ENCODE results near the gene GATAD2A. TPM values are rescaled to one million over a fixed set of nuclear protein-coding genes. Genes with fewer than 3 reads are reported as not detected.
A peak's percentile ranks its signal among the peaks of the same experiment; 100 is the strongest.

The GATAD2A gene
- total and polyA plus RNA-seq, 2 of the 8 experiments (the other 6 are each of a cell fraction or from before 2014, with no cell fraction given) = 38.4 to 205 TPM

GRCh38 chr19:19487077-19487949 lies 81.8 kb downstream of the GATAD2A start:
- CTCF ChIA-PET (ENCODE audit: partially characterized antibody) = interaction anchor here (0.8 to 9.8 kb wide), 8 partner anchors 11 to 122 kb away, joined by 3 to 146 read pairs (median 4); no protein-coding TSS in a partner anchor
- Histone ChIP-seq H2BK15ac (ENCODE audit: low read length) (no peak overlapping the region), H4K5ac (ENCODE audit: insufficient read length, low read depth, low read length) (no peak overlapping the region), H3K18ac (ENCODE audit: extremely low read depth, low read length) (no peak overlapping the region; the same call in 1 of the 2 replicates), H3K27me3 (replicated peaks in 1 of 4; ENCODE audit: control insufficient read depth in 3 of 4, extremely low read depth in 1 of 4, insufficient read depth in 3 of 4, low read length in 3 of 4) (no peaks in the 10 kb centered on the region), H3K23me2 (ENCODE audit: low read depth, low read length) (no peaks in the 10 kb centered on the region), H3K14ac (ENCODE audit: insufficient read length) (no peak overlapping the region), H2AFZ (ENCODE audit: low read length) (no peak overlapping the region), H3K4me1 (replicated peaks in 1 of 4; ENCODE audit: control insufficient read depth in 3 of 4, insufficient read depth in 4 of 4, low read length in 3 of 4) (peaks cover 11 to 32% (median 22%) of the 10 kb centered on the region in 4 experiments), H4K8ac (ENCODE audit: extremely low read depth, insufficient read depth, low read length) (no peak overlapping the region; the same call in 1 of the 2 replicates), H3K27ac (ENCODE audit: low read depth, low read length) (0 out of 2 replicates have a peak overlapping the region, but pooled peaks have one; percentile 19), H3K4ac (replicated peaks; ENCODE audit: insufficient read length, low read depth, low read length) (no peak overlapping the region), H2BK120ac (replicated peaks; ENCODE audit: low read depth, low read length) (no peak overlapping the region), H3K79me2 (ENCODE audit: control insufficient read depth in 1 of 2, insufficient read depth in 2 of 2, low read length in 2 of 2) (peaks cover 0 to 66% of the 10 kb centered on the region in 2 experiments; a peak in 2 of 4 replicates), H4K20me1 (replicated peaks in 1 of 2; ENCODE audit: control insufficient read depth in 1 of 2, insufficient read depth in 2 of 2, low read length in 2 of 2) (peaks cover 14 to 37% of the 10 kb centered on the region in 2 experiments), H3K4me3 (ENCODE audit: extremely low read depth in 1 of 4, insufficient read depth in 2 of 4, low read depth in 3 of 4, low read length in 4 of 4) (no peak overlapping the region), H2AK5ac (ENCODE audit: low read depth, low read length) (peak overlapping the region; percentile 77; the same call in 1 of the 2 replicates), H3K9me3 (ENCODE audit: insufficient read depth in 2 of 2, low read depth in 1 of 2, low read length in 1 of 2) (no peaks in the 10 kb centered on the region), H3K56ac (replicated peaks; ENCODE audit: insufficient read length, low read depth, low read length) (no peak overlapping the region), H3K23ac (ENCODE audit: insufficient read length) (no peak overlapping the region), H3K36me3 (ENCODE audit: control insufficient read depth in 2 of 4, insufficient read depth in 4 of 4, low read length in 3 of 4) (peaks cover 0 to 2% (median 2%) of the 10 kb centered on the region in 4 experiments; a peak in 3 of 8 replicates), H4K91ac (replicated peaks; ENCODE audit: insufficient read length, low read length) (no peak overlapping the region), H2BK20ac (ENCODE audit: low read length) (no peak overlapping the region), H3K4me2 (ENCODE audit: insufficient read depth in 1 of 2, low read depth in 2 of 2, low read length in 2 of 2) (no peak overlapping the region), H2BK12ac (ENCODE audit: low read depth, low read length) (0 out of 2 replicates have a peak overlapping the region, but pooled peaks have one; percentile 39), H3K79me1 (ENCODE audit: low read depth, low read length) (peaks cover 25% of the 10 kb centered on the region), H3K9ac (replicated peaks in 1 of 4; ENCODE audit: extremely low read depth in 1 of 4, low read depth in 3 of 4, low read length in 3 of 4) (no peak overlapping the region), H2BK5ac (ENCODE audit: low read depth, low read length) (peak overlapping the region; percentile 55; the same call in 1 of the 2 replicates)
- TF ChIP-seq TCF12 (IDR thresholded peaks at IDR 0.05; ENCODE audit: low read depth, low read length) (no peak), USF2 (IDR thresholded peaks at IDR 0.05; ENCODE audit: low read length) (no peak), RAD21 (IDR thresholded peaks at IDR 0.05 in 1 of 2, conservative IDR thresholded peaks at IDR 0.05 in 1 of 2; ENCODE audit: low read depth in 2 of 2, low read length in 2 of 2) (no peak), RBBP5 (IDR thresholded peaks at IDR 0.05; ENCODE audit: borderline replicate concordance, low read depth, low read length) (no peak), TBP (IDR thresholded peaks at IDR 0.05; ENCODE audit: low read depth, low read length) (no peak), BACH1 (IDR thresholded peaks at IDR 0.05; ENCODE audit: low read length) (no peak)
- 82% methylated on average over 7 of the region's 9 CpGs; no CpG with 5 or more reads in 1 of the 2 experiments for WGBS, 2 experiments (ENCODE audit: extremely low coverage in 1 of 2, insufficient coverage in 1 of 2, insufficient read length in 1 of 2, insufficient replicate concordance in 2 of 2, low coverage in 1 of 2, low lambda C conversion rate in 2 of 2, missing lambda C conversion rate in 1 of 2)
- FAIRE-seq (no peak), DNase-seq (ENCODE audit: low read depth in 1 of 2, low spot score in 2 of 2) (no peak)
- POLR2A ChIA-PET (ENCODE audit: partially characterized antibody) = interaction anchor here (0.6 to 4.3 kb wide), 13 partner anchors 12 to 155 kb away, joined by 3 to 44 read pairs (median 4); partner anchors contain the start of genes GATAD2A, NDUFA13 and TSSK6

All from H1 (cell line).